H1 (cell line): ENCODE data around the gene SGMS1. TPM values are rescaled to one million over a fixed set of nuclear protein-coding genes. Genes with fewer than 3 reads are reported as not detected.

Experiments used
- CTCF ChIA-PET: fragments of 300-600 bp; sonication (Branson Sonifier 250); formaldehyde crosslinking; loops from one replicate; lab custom pipeline; 2021; ENCODE audit not compliant: partially characterized antibody; lab: Charles Lee
- POLR2A ChIA-PET: fragments of 300-600 bp; sonication (Branson Sonifier 250); formaldehyde crosslinking; loops from one replicate; lab custom pipeline; 2021; ENCODE audit warnings: inconsistent platforms; ENCODE audit not compliant: partially characterized antibody; lab: Charles Lee
- DNase-seq, 2 experiments: peaks; one replicate each; pipeline versions ENCODE4 v3.0.0 to v3.0.0-alpha.2; 2010 to 2022; ENCODE audit warnings: low spot score in 2 of 2, low read depth in 1 of 2, mixed read lengths in 1 of 2
- FAIRE-seq: peaks from 2 replicates; lab custom pipeline; 2011; peaks lifted over from hg19 to GRCh38; lab: Jason Lieb, UNC
- H2AFZ ChIP-seq: 2 replicates; pipeline ENCODE4 v1.8.1; 2012; ENCODE audit warnings: low read length, inconsistent platforms
- H2AK5ac ChIP-seq: 2 replicates; pipeline ENCODE4 v1.6.1; 2013; ENCODE audit warnings: low read depth, low read length
- H2BK120ac ChIP-seq: replicated peaks from 2 replicates; pipeline ENCODE3; 2013; ENCODE audit warnings: low read depth, low read length, inconsistent platforms
- H2BK12ac ChIP-seq: 2 replicates; pipeline ENCODE4 v1.6.1; 2013; ENCODE audit warnings: low read depth, low read length
- H2BK15ac ChIP-seq: 2 replicates; pipeline ENCODE4 v1.6.1; 2013; ENCODE audit warnings: low read length
- H2BK20ac ChIP-seq: 2 replicates; pipeline ENCODE4 v1.6.1; 2013; ENCODE audit warnings: low read length
- H2BK5ac ChIP-seq: 2 replicates; pipeline ENCODE4 v1.6.1; 2013; ENCODE audit warnings: low read depth, low read length
- H3K14ac ChIP-seq: 2 replicates; pipeline ENCODE4 v1.6.1; 2013; ENCODE audit warnings: inconsistent platforms; ENCODE audit not compliant: insufficient read length
- H3K18ac ChIP-seq: 2 replicates; pipeline ENCODE4 v1.6.1; 2013; ENCODE audit warnings: low read length; ENCODE audit errors: extremely low read depth
- H3K23ac ChIP-seq: 2 replicates; pipeline ENCODE4 v1.6.1; 2013; ENCODE audit warnings: inconsistent platforms; ENCODE audit not compliant: insufficient read length
- H3K23me2 ChIP-seq: 2 replicates; pipeline ENCODE4 v1.6.1; 2013; ENCODE audit warnings: low read depth, low read length
- H3K27ac ChIP-seq: 2 replicates; pipeline ENCODE4 v1.6.1; 2011; ENCODE audit warnings: low read depth, low read length, inconsistent platforms
- H3K27me3 ChIP-seq, 4 experiments: replicated peaks in 1 of 4; 1 replicate in 1 of 4; 2 replicates in 3 of 4; pipeline versions ENCODE4 v1.6.1 to v1.8.1; 2011 to 2013; ENCODE audit warnings: low read length in 3 of 4, mild to moderate bottlenecking in 3 of 4, inconsistent platforms in 2 of 4, mixed read lengths in 2 of 4, moderate library complexity in 1 of 4; ENCODE audit not compliant: control insufficient read depth in 3 of 4, insufficient read depth in 3 of 4; ENCODE audit errors: extremely low read depth in 1 of 4
- H3K36me3 ChIP-seq, 4 experiments: 2 replicates each; pipeline versions ENCODE4 v1.6.1 to v1.8.1; 2011 to 2013; ENCODE audit warnings: mild to moderate bottlenecking in 4 of 4, low read length in 3 of 4, moderate library complexity in 2 of 4, control low read depth in 1 of 4, inconsistent platforms in 1 of 4; ENCODE audit not compliant: insufficient read depth in 4 of 4, control insufficient read depth in 2 of 4
- H3K4ac ChIP-seq: replicated peaks from 2 replicates; pipeline ENCODE3; 2013; ENCODE audit warnings: low read length, low read depth, mixed read lengths, inconsistent platforms; ENCODE audit not compliant: insufficient read length
- H3K4me1 ChIP-seq, 4 experiments: replicated peaks in 1 of 4; 1 replicate in 1 of 4; 2 replicates in 3 of 4; pipeline versions ENCODE4 v1.6.1 to v1.8.1; 2011 to 2013; ENCODE audit warnings: low read length in 3 of 4, inconsistent platforms in 2 of 4, mixed read lengths in 1 of 4; ENCODE audit not compliant: insufficient read depth in 4 of 4, control insufficient read depth in 3 of 4
- H3K4me2 ChIP-seq, 2 experiments: 2 replicates each; pipeline versions ENCODE4 v1.6.1 to v1.8.1; 2011 to 2013; ENCODE audit warnings: low read depth in 2 of 2, low read length in 2 of 2, control low read depth in 1 of 2, inconsistent platforms in 1 of 2, mild to moderate bottlenecking in 1 of 2; ENCODE audit not compliant: insufficient read depth in 1 of 2
- H3K4me3 ChIP-seq, 4 experiments: fragments of 200-600, 300-600 bp in 1 of 4; sonication (generic), shearing (Covaris generic), sonication (Bioruptor Twin) in 1 of 4; 2 replicates each; pipeline versions ENCODE4 v1.5.1 to v1.8.1; 2011 to 2016; ENCODE audit warnings: low read length in 4 of 4, low read depth in 3 of 4, control low read depth in 2 of 4, inconsistent platforms in 2 of 4, mild to moderate bottlenecking in 2 of 4, mixed read lengths in 1 of 4, moderate library complexity in 1 of 4; ENCODE audit not compliant: insufficient read depth in 2 of 4; ENCODE audit errors: extremely low read depth in 1 of 4
- H3K56ac ChIP-seq: replicated peaks from 2 replicates; pipeline ENCODE3; 2013; ENCODE audit warnings: low read depth, mild to moderate bottlenecking, mixed read lengths, low read length, inconsistent platforms; ENCODE audit not compliant: insufficient read length
- H3K79me1 ChIP-seq: 2 replicates; pipeline ENCODE4 v1.6.1; 2013; ENCODE audit warnings: low read depth, low read length, control low read depth
- H3K79me2 ChIP-seq, 2 experiments: 2 replicates each; pipeline versions ENCODE4 v1.6.1 to v1.8.1; 2012 to 2013; ENCODE audit warnings: low read length in 2 of 2, mild to moderate bottlenecking in 2 of 2, inconsistent platforms in 1 of 2; ENCODE audit not compliant: insufficient read depth in 2 of 2, control insufficient read depth in 1 of 2
- H3K9ac ChIP-seq, 4 experiments: replicated peaks in 1 of 4; 1 replicate in 1 of 4; 2 replicates in 3 of 4; pipeline versions ENCODE4 v1.6.1 to v1.8.1; 2011 to 2013; ENCODE audit warnings: low read depth in 3 of 4, low read length in 3 of 4, control low read depth in 2 of 4, mild to moderate bottlenecking in 2 of 4, moderate library complexity in 2 of 4, inconsistent platforms in 1 of 4; ENCODE audit errors: extremely low read depth in 1 of 4
- H3K9me3 ChIP-seq, 2 experiments: 2 replicates each; pipeline versions ENCODE4 v1.6.1 to v1.8.1; 2012 to 2013; ENCODE audit warnings: mild to moderate bottlenecking in 2 of 2, moderate library complexity in 2 of 2, control low read depth in 1 of 2, inconsistent platforms in 1 of 2, low read depth in 1 of 2, low read length in 1 of 2, mixed read lengths in 1 of 2; ENCODE audit not compliant: insufficient read depth in 2 of 2
- H4K20me1 ChIP-seq, 2 experiments: replicated peaks in 1 of 2; 2 replicates each; pipeline versions ENCODE3 to v1.8.1; 2011 to 2013; ENCODE audit warnings: inconsistent platforms in 2 of 2, low read length in 2 of 2, mild to moderate bottlenecking in 1 of 2; ENCODE audit not compliant: insufficient read depth in 2 of 2, control insufficient read depth in 1 of 2
- H4K5ac ChIP-seq: 2 replicates; pipeline ENCODE4 v1.6.1; 2013; ENCODE audit warnings: low read length, low read depth, mixed read lengths, inconsistent platforms; ENCODE audit not compliant: insufficient read length
- H4K8ac ChIP-seq: 2 replicates; pipeline ENCODE4 v1.8.0; 2013; ENCODE audit warnings: mild to moderate bottlenecking, moderate library complexity, low read length, inconsistent platforms; ENCODE audit not compliant: insufficient read depth; ENCODE audit errors: extremely low read depth
- H4K91ac ChIP-seq: replicated peaks from 2 replicates; pipeline ENCODE3; 2013; ENCODE audit warnings: low read length, mixed read lengths, inconsistent platforms; ENCODE audit not compliant: insufficient read length
- CREB1 ChIP-seq: IDR thresholded peaks from 2 replicates; pipeline ENCODE4 v1.6.1; 2012; ENCODE audit warnings: inconsistent platforms
- CTBP2 ChIP-seq: IDR thresholded peaks from 2 replicates; pipeline ENCODE4 v1.7.0; 2011; ENCODE audit warnings: borderline replicate concordance, mild to moderate bottlenecking, moderate library complexity, mixed read lengths, low read length; ENCODE audit not compliant: insufficient read depth, insufficient read length
- JUND ChIP-seq: IDR thresholded peaks from 2 replicates; pipeline ENCODE4 v1.6.1; 2011; ENCODE audit warnings: mild to moderate bottlenecking, improper control_type of control experiment, low read length
- POLR2A ChIP-seq, 2 experiments: IDR thresholded peaks; 1 replicate in 1 of 2; 2 replicates in 1 of 2; pipeline ENCODE4 v1.6.1; 2011; ENCODE audit warnings: low read depth in 2 of 2, low read length in 2 of 2, mild to moderate bottlenecking in 2 of 2; ENCODE audit errors: control extremely low read depth in 1 of 2
- POLR2AphosphoS5 ChIP-seq: IDR thresholded peaks from 2 replicates; pipeline ENCODE4 v1.6.1; 2011; ENCODE audit warnings: low read depth, low read length
- RFX5 ChIP-seq: IDR thresholded peaks from 2 replicates; pipeline ENCODE4 v1.6.1; 2011; ENCODE audit warnings: low read depth, low read length, improper control_type of control experiment, borderline replicate concordance
- SAP30 ChIP-seq: fragments of 300-600 bp; sonication (generic); IDR thresholded peaks from 2 replicates; pipeline ENCODE4 v1.7.1; 2012; ENCODE audit warnings: low read length, moderate library complexity, mild to moderate bottlenecking, inconsistent platforms; ENCODE audit not compliant: insufficient read depth, insufficient replicate concordance
- SRF ChIP-seq: IDR thresholded peaks from 2 replicates; pipeline ENCODE4 v1.6.1; 2011; ENCODE audit warnings: mild to moderate bottlenecking, low read depth, low read length, moderate library complexity
- SUZ12 ChIP-seq: fragments of 200-600 bp; sonication (generic); IDR thresholded peaks from 2 replicates; pipeline ENCODE4 v1.6.1; 2012; ENCODE audit warnings: mild to moderate bottlenecking, inconsistent platforms, low read length, moderate library complexity, mixed read lengths
- YY1 ChIP-seq: IDR thresholded peaks from 2 replicates; pipeline ENCODE4 v1.6.1; 2011; ENCODE audit warnings: low read depth, mild to moderate bottlenecking, low read length
- WGBS, 2 experiments: shearing (Covaris generic) in 1 of 2; methylation state at CpG; one replicate each; pipeline versions ENCODE4 v1.1.6 to v1.1.7; 2013 to 2015; ENCODE audit warnings: low lambda C conversion rate in 2 of 2, mixed read lengths in 2 of 2, inconsistent platforms in 1 of 2, low coverage in 1 of 2, missing lambda C conversion rate in 1 of 2; ENCODE audit not compliant: insufficient replicate concordance in 2 of 2, insufficient coverage in 1 of 2, insufficient read length in 1 of 2; ENCODE audit errors: extremely low coverage in 1 of 2, missing lambda C conversion rate in 1 of 2; 5-methylcytosine and 5-hydroxymethylcytosine counted together
- polyA plus RNA-seq, 7 experiments: library from polyadenylated mRNA; depleted of rRNA in 3 of 7; stranded (reverse) in 5 of 7; unstranded in 2 of 7; fragments of >200 nt in 5 of 7; fragments of 200-250 nt in 2 of 7; gene quantifications; 1 replicate in 5 of 7; 2 replicates in 1 of 7; 4 replicates in 1 of 7; pipeline versions ENCODE4 v1.2.1 to v1.2.3, GENCODE V29; 2011 to 2013; ENCODE audit warnings: missing spikeins in 2 of 7, mixed read lengths in 2 of 7
- total RNA-seq: library from RNA; stranded (reverse); fragmentation: NEBNext Ultra II Directional; extraction: Animal tissue kit (Norgen Biotek cat#: 25700); gene quantifications from 2 replicates; pipeline ENCODE4 v1.2.1, GENCODE V29; 2021
- TF ChIP-seq, protein P1 (sequence below): IDR thresholded peaks from 2 replicates; pipeline ENCODE4 v1.6.1; 2012; ENCODE audit warnings: low read length, inconsistent platforms

Gene SGMS1
- total and polyA plus RNA-seq, 2 of the 8 experiments (the other 6 are each of a cell fraction or from before 2014, with no cell fraction given) = 6.0 to 15.6 TPM

DNA sequence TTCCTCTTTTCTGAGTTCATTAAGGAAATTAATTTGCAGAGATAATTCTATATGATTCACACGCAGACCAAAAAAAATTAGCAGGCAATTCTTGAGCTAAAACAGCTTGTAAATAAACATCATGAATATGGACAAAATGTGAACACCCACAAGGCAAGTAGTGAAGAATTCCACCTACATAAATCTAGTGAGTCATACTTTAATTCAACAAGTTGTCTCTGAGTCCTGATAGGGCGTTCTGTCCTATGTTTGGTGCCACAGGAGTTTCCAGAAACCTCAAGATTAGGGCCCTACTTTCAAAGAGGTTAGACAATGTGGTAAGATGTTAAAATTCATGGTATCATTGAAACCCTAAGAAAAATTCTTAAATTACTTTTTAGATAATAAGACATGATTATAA lies 122.3 kb downstream of the SGMS1 start:
- FAIRE-seq (no peak), DNase-seq (no peak)
- H4K5ac ChIP-seq = no peak overlapping the region
- no peak overlapping the region for H3K4ac ChIP-seq
- H3K79me1 ChIP-seq = peaks cover 5% of the 10 kb centered on the region; the same call in 1 of the 2 replicates
- H3K4me1 ChIP-seq = peaks cover 0 to 14% (median 6%) of the 10 kb centered on the region in 4 experiments; a peak in 5 of 7 replicates
- no peak overlapping the region for H3K9ac ChIP-seq
- no peak overlapping the region for H3K4me2 ChIP-seq
- no peak overlapping the region for H2BK5ac ChIP-seq
- H4K91ac ChIP-seq = no peak overlapping the region
- no peaks in the 10 kb centered on the region for H4K20me1 ChIP-seq
- H3K14ac ChIP-seq = no peak overlapping the region
- no peak overlapping the region for H2BK15ac ChIP-seq
- no peak overlapping the region for H3K27ac ChIP-seq
- H3K36me3 ChIP-seq = no peaks in the 10 kb centered on the region
- H2BK20ac ChIP-seq = no peak overlapping the region
- no peak overlapping the region for H4K8ac ChIP-seq
- H2AFZ ChIP-seq = no peak overlapping the region
- H3K79me2 ChIP-seq = peaks cover 0 to 8% of the 10 kb centered on the region in 2 experiments; a peak in 1 of 4 replicates
- POLR2A ChIA-PET = no interaction called here
- H3K27me3 ChIP-seq = no peaks in the 10 kb centered on the region
- H3K23ac ChIP-seq = no peak overlapping the region
- no peak overlapping the region for H2BK120ac ChIP-seq
- no peaks in the 10 kb centered on the region for H3K9me3 ChIP-seq
- 91% methylated on average over 2 of the region's 2 CpGs; no CpG with 5 or more reads in 1 of the 2 experiments for WGBS, 2 experiments
- H3K56ac ChIP-seq = no peak overlapping the region
- H2BK12ac ChIP-seq = no peak overlapping the region
- no peak overlapping the region for H3K4me3 ChIP-seq
- no peak overlapping the region for H2AK5ac ChIP-seq
- no peaks in the 10 kb centered on the region; the same call in 1 of the 2 replicates for H3K23me2 ChIP-seq
- no peak overlapping the region for H3K18ac ChIP-seq
- CTCF ChIA-PET = no interaction called here
- TF ChIP-seq JUND (no peak), SUZ12 (no peak), POLR2AphosphoS5 (no peak), SRF (no peak), SAP30 (no peak), YY1 (no peak), CTBP2 (no peak), POLR2A (IDR thresholded peaks at IDR 0.05; ENCODE audit: control extremely low read depth in 1 of 2, low read depth in 2 of 2, low read length in 2 of 2) (no peak), RFX5 (no peak), CREB1 (no peak)
- TF ChIP-seq, protein P1, sequence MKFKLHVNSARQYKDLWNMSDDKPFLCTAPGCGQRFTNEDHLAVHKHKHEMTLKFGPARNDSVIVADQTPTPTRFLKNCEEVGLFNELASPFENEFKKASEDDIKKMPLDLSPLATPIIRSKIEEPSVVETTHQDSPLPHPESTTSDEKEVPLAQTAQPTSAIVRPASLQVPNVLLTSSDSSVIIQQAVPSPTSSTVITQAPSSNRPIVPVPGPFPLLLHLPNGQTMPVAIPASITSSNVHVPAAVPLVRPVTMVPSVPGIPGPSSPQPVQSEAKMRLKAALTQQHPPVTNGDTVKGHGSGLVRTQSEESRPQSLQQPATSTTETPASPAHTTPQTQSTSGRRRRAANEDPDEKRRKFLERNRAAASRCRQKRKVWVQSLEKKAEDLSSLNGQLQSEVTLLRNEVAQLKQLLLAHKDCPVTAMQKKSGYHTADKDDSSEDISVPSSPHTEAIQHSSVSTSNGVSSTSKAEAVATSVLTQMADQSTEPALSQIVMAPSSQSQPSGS = no peak
